K562 (cell line): ENCODE data around the gene IL3RA. TPM values are rescaled to one million over a fixed set of nuclear protein-coding genes. Genes with fewer than 3 reads are reported as not detected.

ENCODE experiments used
- ATAC-seq: fragments of 200-7000 bp; cut with Tn5 transposase; 3 replicates; pipeline ENCODE4 v1.9.1; 2020; ENCODE audit warnings: moderate library complexity
- BruUV-seq: library from RNA; stranded (reverse); fragments of 400-500 nt; replicated peaks from 2 replicates; lab custom pipeline; 2021; lab: Mats Ljungman, UMichigan
- CTCF ChIA-PET: fragments of 300-600 bp; formaldehyde crosslinking; extraction: SDS; loops from one replicate; lab custom pipeline; 2021; ENCODE audit warnings: low intra/inter-chr PET ratio; lab: Yijun Ruan, JAX
- POLR2A ChIA-PET: fragments of 300-600, 350-650 bp; sonication (Branson Sonifier 250); formaldehyde crosslinking; extraction: SDS; loops from one replicate; lab custom pipeline; 2021; ENCODE audit warnings: antibody characterized with exemption, inconsistent platforms; lab: Yijun Ruan, JAX
- DNase-seq, 4 experiments: peaks; one replicate each; pipeline versions ENCODE4 v3.0.0 to v3.0.0-alpha.2; 2011 to 2018; ENCODE audit warnings: low spot score in 3 of 4, mixed read lengths in 3 of 4; ENCODE audit errors: extremely low read depth in 1 of 4
- FAIRE-seq: peaks from 2 replicates; lab custom pipeline; 2011; peaks lifted over from hg19 to GRCh38; lab: Jason Lieb, UNC
- H2AFZ ChIP-seq: 2 replicates; pipeline ENCODE4 v1.6.0; 2011; ENCODE audit warnings: low read depth, low read length, control low read depth, inconsistent platforms
- H3K27ac ChIP-seq: fragments of 200-600 bp; 3 replicates; pipeline ENCODE4 v1.8.0; 2011; ENCODE audit warnings: low read depth, mild to moderate bottlenecking, control low read depth, inconsistent platforms, low read length, moderate library complexity, mixed read lengths; ENCODE audit errors: extremely low read depth
- H3K27me3 ChIP-seq, 2 experiments: fragments of 300-600 bp in 1 of 2; 2 replicates in 1 of 2; 3 replicates in 1 of 2; pipeline versions ENCODE4 v1.6.0 to v1.8.0; 2011; ENCODE audit warnings: inconsistent platforms in 2 of 2, low read length in 2 of 2, mild to moderate bottlenecking in 1 of 2, mixed read lengths in 1 of 2, moderate library complexity in 1 of 2; ENCODE audit not compliant: control insufficient read depth in 2 of 2, insufficient read depth in 2 of 2
- H3K36me3 ChIP-seq: fragments of 300-600 bp; 3 replicates; pipeline ENCODE4 v1.8.0; 2011; ENCODE audit warnings: mild to moderate bottlenecking, low read length, inconsistent platforms; ENCODE audit not compliant: control insufficient read depth, insufficient read depth
- H3K4me1 ChIP-seq, 2 experiments: fragments of 200-600 bp in 1 of 2; replicated peaks in 1 of 2; 2 replicates in 1 of 2; 3 replicates in 1 of 2; pipeline versions ENCODE4 v1.5.1 to v1.8.0; 2011; ENCODE audit warnings: inconsistent platforms in 2 of 2, low read length in 2 of 2, mild to moderate bottlenecking in 1 of 2, mixed read lengths in 1 of 2, moderate library complexity in 1 of 2; ENCODE audit not compliant: control insufficient read depth in 2 of 2, insufficient read depth in 2 of 2
- H3K4me2 ChIP-seq: 2 replicates; pipeline ENCODE4 v1.6.1; 2011; ENCODE audit warnings: low read length, control low read depth, inconsistent platforms, mixed read lengths; ENCODE audit not compliant: insufficient read depth
- H3K4me3 ChIP-seq: fragments of 200-600 bp; sonication (generic), shearing (Covaris generic); 2 replicates; pipeline ENCODE4 v1.5.1; 2016; ENCODE audit warnings: control low read depth, inconsistent platforms
- H3K79me2 ChIP-seq: fragments of 200-600 bp; 3 replicates; pipeline ENCODE4 v1.8.0; 2011; ENCODE audit warnings: low read length, inconsistent platforms; ENCODE audit not compliant: control insufficient read depth, insufficient read depth
- H3K9ac ChIP-seq, 2 experiments: 2 replicates each; pipeline versions ENCODE4 v1.6.0 to v1.6.1; 2011; ENCODE audit warnings: low read depth in 2 of 2, low read length in 2 of 2, control low read depth in 1 of 2, inconsistent platforms in 1 of 2, mild to moderate bottlenecking in 1 of 2, mixed read lengths in 1 of 2; ENCODE audit not compliant: insufficient read depth in 1 of 2
- H3K9me1 ChIP-seq: one replicate; pipeline ENCODE4 v1.6.0; 2011; ENCODE audit warnings: inconsistent platforms, mild to moderate bottlenecking, low read length, moderate library complexity; ENCODE audit not compliant: control insufficient read depth, insufficient read depth
- H3K9me3 ChIP-seq: replicated peaks from 2 replicates; pipeline ENCODE4 v1.5.1; 2011; ENCODE audit warnings: low read depth, low read length, inconsistent platforms; ENCODE audit not compliant: control insufficient read depth, insufficient read depth
- H4K20me1 ChIP-seq: replicated peaks from 2 replicates; pipeline ENCODE4 v1.6.1; 2011; ENCODE audit warnings: low read length, inconsistent platforms, mixed read lengths; ENCODE audit not compliant: control insufficient read depth, insufficient read depth
- BACH1 ChIP-seq: fragments of 200-800 bp; sonication (Bioruptor generic); IDR thresholded peaks from 2 replicates; pipeline ENCODE4 v1.6.1; 2016; ENCODE audit warnings: missing genetic modification characterization, missing compliant biosample characterization
- ESRRB ChIP-seq: fragments of 250-450 bp; sonication (Bioruptor Pico); IDR thresholded peaks from 2 replicates; pipeline ENCODE4 v1.5.0; 2020; ENCODE audit warnings: mild to moderate bottlenecking, moderate library complexity, borderline replicate concordance
- FOXJ3 ChIP-seq: sonication (generic); formaldehyde crosslinking; IDR thresholded peaks from 2 replicates; pipeline ENCODE4 v1.4.0; 2020; ENCODE audit warnings: mild to moderate bottlenecking, missing genetic modification reagents
- FOXK1 ChIP-seq: sonication (generic); formaldehyde crosslinking; IDR thresholded peaks from 2 replicates; pipeline ENCODE4 v1.8.0; 2022; ENCODE audit warnings: missing genetic modification reagents, mild to moderate bottlenecking, borderline replicate concordance
- HIVEP1 ChIP-seq: fragments of 250-450 bp; sonication (Bioruptor Pico); IDR thresholded peaks from 2 replicates; pipeline ENCODE4 v1.4.0; 2020; ENCODE audit warnings: mild to moderate bottlenecking
- ILF3 ChIP-seq: fragments of 450-650 bp; IDR thresholded peaks from 2 replicates; pipeline ENCODE4 v1.6.1; 2018; ENCODE audit warnings: antibody characterized with exemption, mild to moderate bottlenecking, moderate library complexity, borderline replicate concordance
- KHSRP ChIP-seq: fragments of 450-650 bp; IDR thresholded peaks from 2 replicates; pipeline ENCODE4 v1.6.1; 2017
- KLF16 ChIP-seq: IDR thresholded peaks from 2 replicates; pipeline ENCODE4 v1.6.1; 2016; ENCODE audit warnings: antibody characterized with exemption
- PHTF2 ChIP-seq: fragments of 250-450 bp; sonication (Bioruptor Pico); IDR thresholded peaks from 2 replicates; pipeline ENCODE4 v1.5.0; 2021; ENCODE audit warnings: mild to moderate bottlenecking
- SMAD3 ChIP-seq: fragments of 450-650 bp; formaldehyde crosslinking; conservative IDR thresholded peaks from 2 replicates; pipeline ENCODE4 v1.4.0; 2020; ENCODE audit warnings: mild to moderate bottlenecking
- SUPT5H ChIP-seq: fragments of 450-650 bp; IDR thresholded peaks from 2 replicates; pipeline ENCODE4 v1.6.1; 2016
- ZNF311 ChIP-seq: fragments of 250-450 bp; sonication (Bioruptor Pico); IDR thresholded peaks from 2 replicates; pipeline ENCODE4 v1.4.0; 2020; ENCODE audit warnings: mild to moderate bottlenecking, moderate library complexity
- ZNF561 ChIP-seq: fragments of 450-650 bp; formaldehyde crosslinking; conservative IDR thresholded peaks from 2 replicates; pipeline ENCODE4 v1.4.0; 2020; ENCODE audit warnings: mild to moderate bottlenecking, moderate library complexity
- ZNF695 ChIP-seq: fragments of 450-650 bp; formaldehyde crosslinking; IDR thresholded peaks from 2 replicates; pipeline ENCODE4 v1.4.0; 2020; ENCODE audit warnings: mild to moderate bottlenecking, moderate library complexity
- WGBS: fragments of 100-300 bp; shearing (Covaris generic); methylation state at CpG from one replicate; pipeline ENCODE4 v1.1.6; 2016; ENCODE audit warnings: low coverage, mixed read lengths; ENCODE audit not compliant: insufficient coverage; ENCODE audit errors: missing lambda C conversion rate; 5-methylcytosine and 5-hydroxymethylcytosine counted together
- in situ Hi-C: fragments of 300-500 bp; cut with MboI; formaldehyde crosslinking; loops from 4 replicates; pipeline ENCODE4 v1.15.0; 2018; ENCODE audit warnings: inconsistent platforms, mixed read lengths
- intact Hi-C: fragments of 100-400 bp; cut with micrococcal nuclease; formaldehyde crosslinking; loops from 2 replicates; pipeline ENCODE4 v1.14.2; 2022
- polyA plus RNA-seq, 8 experiments: library from polyadenylated mRNA; depleted of rRNA in 4 of 8; stranded (reverse) in 5 of 8; unstranded in 3 of 8; fragments of >200 nt; fragmentation: Nextera tagmentation in 2 of 8; fragmentation: Illumina TruSeq in 1 of 8; extraction: Ambion mirVana in 2 of 8; extraction: Trizol in 1 of 8; gene quantifications; 2 replicates each; pipeline versions ENCODE4 v1.2.1 to v1.2.3, GENCODE V29; 2011 to 2014; ENCODE audit warnings: inconsistent platforms in 1 of 8, missing spikeins in 1 of 8
- total RNA-seq, 7 experiments: library from RNA; depleted of rRNA in 6 of 7; stranded (reverse); fragments of >200 nt in 6 of 7; fragmentation: Illumina TruSeq in 2 of 7; extraction: Trizol in 2 of 7; gene quantifications; 2 replicates each; pipeline versions ENCODE4 v1.2.1 to v1.2.3, GENCODE V29; 2011 to 2021; ENCODE audit warnings: low replicate concordance in 1 of 7
- TF ChIP-seq, protein P1 (sequence below): fragments of 450-650 bp; IDR thresholded peaks from 2 replicates; pipeline ENCODE4 v1.6.1; 2017; ENCODE audit warnings: mild to moderate bottlenecking, moderate library complexity
- TF ChIP-seq, protein P2 (sequence below): fragments of 450-650 bp; IDR thresholded peaks from 2 replicates; pipeline ENCODE4 v1.7.0; 2016; ENCODE audit warnings: borderline replicate concordance
- TF ChIP-seq, protein P3 (sequence below): fragments of 450-650 bp; formaldehyde crosslinking; conservative IDR thresholded peaks from 2 replicates; pipeline ENCODE4 v1.4.0; 2022; ENCODE audit warnings: mild to moderate bottlenecking, missing genetic modification characterization
- TF ChIP-seq, protein P4 (sequence below): fragments of 250-450 bp; sonication (Bioruptor Pico); IDR thresholded peaks from 2 replicates; pipeline ENCODE4 v1.8.0; 2022; ENCODE audit warnings: moderate library complexity, mild to moderate bottlenecking, inconsistent platforms

Gene IL3RA
- total and polyA plus RNA-seq, 9 of the 15 experiments (the other 6 are each of a cell fraction or from before 2014, with no cell fraction given), result not detected

DNA sequence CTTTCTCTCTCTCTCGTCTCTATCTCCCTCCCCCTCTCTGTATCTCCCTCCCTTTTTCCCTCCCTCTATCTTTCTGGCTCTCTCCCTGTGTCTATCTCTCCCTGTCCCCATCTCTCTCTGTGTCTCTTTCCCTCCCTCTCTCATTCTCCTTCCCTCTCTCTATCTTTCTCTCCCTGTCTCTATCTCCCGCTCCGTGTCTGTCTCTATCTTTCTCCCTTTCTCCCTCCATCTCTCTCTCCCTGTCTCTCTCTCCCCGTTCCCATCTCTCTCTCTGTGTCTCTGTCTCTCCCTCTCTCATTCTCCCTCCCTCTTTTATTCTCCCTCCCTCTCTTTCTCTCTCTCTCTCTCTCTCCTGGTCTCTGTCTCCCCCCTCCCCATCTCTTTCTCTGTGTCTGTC is 22.9 kb downstream of the IL3RA start (continued):
- TF ChIP-seq, protein P1, sequence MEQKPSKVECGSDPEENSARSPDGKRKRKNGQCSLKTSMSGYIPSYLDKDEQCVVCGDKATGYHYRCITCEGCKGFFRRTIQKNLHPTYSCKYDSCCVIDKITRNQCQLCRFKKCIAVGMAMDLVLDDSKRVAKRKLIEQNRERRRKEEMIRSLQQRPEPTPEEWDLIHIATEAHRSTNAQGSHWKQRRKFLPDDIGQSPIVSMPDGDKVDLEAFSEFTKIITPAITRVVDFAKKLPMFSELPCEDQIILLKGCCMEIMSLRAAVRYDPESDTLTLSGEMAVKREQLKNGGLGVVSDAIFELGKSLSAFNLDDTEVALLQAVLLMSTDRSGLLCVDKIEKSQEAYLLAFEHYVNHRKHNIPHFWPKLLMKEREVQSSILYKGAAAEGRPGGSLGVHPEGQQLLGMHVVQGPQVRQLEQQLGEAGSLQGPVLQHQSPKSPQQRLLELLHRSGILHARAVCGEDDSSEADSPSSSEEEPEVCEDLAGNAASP, result no peak
- TF ChIP-seq ESRRB (CRISPR knock-in tag), result no peak
- no peak for TF ChIP-seq SMAD3 (CRISPR knock-in tag)
- TF ChIP-seq, protein P2, sequence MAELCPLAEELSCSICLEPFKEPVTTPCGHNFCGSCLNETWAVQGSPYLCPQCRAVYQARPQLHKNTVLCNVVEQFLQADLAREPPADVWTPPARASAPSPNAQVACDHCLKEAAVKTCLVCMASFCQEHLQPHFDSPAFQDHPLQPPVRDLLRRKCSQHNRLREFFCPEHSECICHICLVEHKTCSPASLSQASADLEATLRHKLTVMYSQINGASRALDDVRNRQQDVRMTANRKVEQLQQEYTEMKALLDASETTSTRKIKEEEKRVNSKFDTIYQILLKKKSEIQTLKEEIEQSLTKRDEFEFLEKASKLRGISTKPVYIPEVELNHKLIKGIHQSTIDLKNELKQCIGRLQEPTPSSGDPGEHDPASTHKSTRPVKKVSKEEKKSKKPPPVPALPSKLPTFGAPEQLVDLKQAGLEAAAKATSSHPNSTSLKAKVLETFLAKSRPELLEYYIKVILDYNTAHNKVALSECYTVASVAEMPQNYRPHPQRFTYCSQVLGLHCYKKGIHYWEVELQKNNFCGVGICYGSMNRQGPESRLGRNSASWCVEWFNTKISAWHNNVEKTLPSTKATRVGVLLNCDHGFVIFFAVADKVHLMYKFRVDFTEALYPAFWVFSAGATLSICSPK, result no peak
- TF ChIP-seq FOXJ3, result no peak
- TF ChIP-seq KLF16, result no peak
- TF ChIP-seq SUPT5H, result no peak
- TF ChIP-seq ILF3, result no peak
- no peak for TF ChIP-seq BACH1
- no peak for TF ChIP-seq PHTF2 (CRISPR knock-in tag)

DNA sequence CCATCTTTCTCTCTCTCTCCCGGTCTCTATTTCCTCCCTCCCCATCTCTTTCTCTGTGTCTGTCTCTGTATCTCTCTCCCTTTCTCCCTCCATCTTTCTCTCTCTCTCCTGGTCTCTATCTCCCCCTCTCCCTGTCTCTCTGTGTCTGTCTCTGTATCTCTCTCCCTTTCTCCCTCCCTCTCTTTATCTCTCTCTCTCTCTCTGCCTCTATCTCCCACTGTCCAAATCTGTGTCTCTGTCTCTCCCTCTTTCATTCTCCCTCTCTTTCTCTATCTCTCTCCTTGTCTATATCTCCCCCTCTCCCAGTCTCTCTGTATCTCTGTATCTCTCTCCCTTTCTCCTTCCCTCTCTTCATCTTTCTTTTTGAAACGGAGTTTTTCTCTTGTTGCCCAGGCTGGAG is 23.6 kb downstream of the IL3RA start:
- no peaks in the 10 kb centered on the region for H3K4me1 ChIP-seq
- ChIA-PET POLR2A (no interaction called here), CTCF (no interaction called here)
- intact Hi-C loops (no loop called here), in situ Hi-C loops (no loop called here)
- no peaks in the 10 kb centered on the region for H3K36me3 ChIP-seq
- H3K27ac ChIP-seq, result no peak overlapping the region
- H2AFZ ChIP-seq, result no peak overlapping the region
- H3K9me3 ChIP-seq, result no peaks in the 10 kb centered on the region
- BruUV-seq, result no TSS peak
- ATAC-seq (no peak), DNase-seq (no peak), FAIRE-seq (no peak)
- no peaks in the 10 kb centered on the region for H3K9me1 ChIP-seq
- H3K9ac ChIP-seq, result no peak overlapping the region
- no peaks in the 10 kb centered on the region for H3K27me3 ChIP-seq
- no peaks in the 10 kb centered on the region for H3K79me2 ChIP-seq
- H4K20me1 ChIP-seq, result no peaks in the 10 kb centered on the region
- H3K4me2 ChIP-seq, result no peak overlapping the region
- H3K4me3 ChIP-seq, result no peak overlapping the region
- no CpG with 5 or more reads among the region's 2 CpGs for WGBS
- TF ChIP-seq ZNF695 (no peak), FOXK1 (CRISPR knock-in tag) (no peak), KHSRP (no peak), ZNF561 (CRISPR knock-in tag) (no peak), ZNF311 (CRISPR knock-in tag) (no peak), HIVEP1 (CRISPR knock-in tag) (no peak)
- TF ChIP-seq, protein P3, sequence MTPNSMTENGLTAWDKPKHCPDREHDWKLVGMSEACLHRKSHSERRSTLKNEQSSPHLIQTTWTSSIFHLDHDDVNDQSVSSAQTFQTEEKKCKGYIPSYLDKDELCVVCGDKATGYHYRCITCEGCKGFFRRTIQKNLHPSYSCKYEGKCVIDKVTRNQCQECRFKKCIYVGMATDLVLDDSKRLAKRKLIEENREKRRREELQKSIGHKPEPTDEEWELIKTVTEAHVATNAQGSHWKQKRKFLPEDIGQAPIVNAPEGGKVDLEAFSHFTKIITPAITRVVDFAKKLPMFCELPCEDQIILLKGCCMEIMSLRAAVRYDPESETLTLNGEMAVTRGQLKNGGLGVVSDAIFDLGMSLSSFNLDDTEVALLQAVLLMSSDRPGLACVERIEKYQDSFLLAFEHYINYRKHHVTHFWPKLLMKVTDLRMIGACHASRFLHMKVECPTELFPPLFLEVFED (CRISPR knock-in tag), result no peak
- TF ChIP-seq, protein P4, sequence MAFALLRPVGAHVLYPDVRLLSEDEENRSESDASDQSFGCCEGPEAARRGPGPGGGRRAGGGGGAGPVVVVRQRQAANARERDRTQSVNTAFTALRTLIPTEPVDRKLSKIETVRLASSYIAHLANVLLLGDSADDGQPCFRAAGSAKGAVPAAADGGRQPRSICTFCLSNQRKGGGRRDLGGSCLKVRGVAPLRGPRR (CRISPR knock-in tag), result no peak
